Kidney glomerular epithelial cell (primary cell): Measurements from ENCODE around the gene AOPEP.

Experiments
- DNase-seq: peaks from one replicate; lab custom pipeline; 2025; lab: John Stamatoyannopoulos, UW

AOPEP gene

DNA sequence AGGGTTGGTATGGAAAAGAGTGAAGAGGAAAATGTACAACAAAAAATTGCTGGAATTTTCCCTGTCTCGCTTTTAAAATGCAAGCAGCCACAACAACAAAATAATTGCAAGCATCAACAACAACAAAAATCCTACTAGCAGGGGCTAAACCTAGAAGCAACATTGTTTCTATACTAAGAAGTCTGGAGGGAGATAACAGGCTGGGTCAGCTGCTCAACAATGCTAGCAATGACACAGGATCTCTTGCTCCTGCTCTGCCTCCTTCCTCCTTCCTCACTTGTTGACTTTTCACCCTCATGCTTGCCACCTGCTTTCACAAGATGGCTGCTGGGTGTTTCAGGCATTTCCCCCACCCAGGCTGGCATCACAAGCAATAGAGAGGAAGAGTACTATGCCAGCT is 7.6 kb upstream of the AOPEP start:
- no peak for DNase-seq

DNA sequence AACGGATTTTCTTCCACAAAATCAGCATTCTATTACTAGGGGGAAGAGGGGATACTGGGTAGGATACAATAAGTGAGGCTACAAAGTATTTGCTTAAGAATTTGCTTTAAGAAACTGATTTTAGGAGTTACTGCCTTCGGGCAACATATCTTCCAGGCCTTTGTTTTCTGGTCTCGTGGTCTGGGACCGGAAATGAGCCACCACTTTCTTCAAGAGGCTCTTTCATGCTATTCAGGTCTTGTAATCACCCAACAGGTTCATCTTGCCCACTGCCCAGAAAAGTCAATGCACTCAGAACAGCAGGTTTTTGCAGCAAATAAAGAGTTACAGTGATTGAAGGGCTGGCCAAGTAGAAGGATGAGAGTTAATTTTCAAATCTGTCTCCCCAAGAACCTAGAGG is 6.6 kb upstream of the AOPEP start:
- no peak for DNase-seq

DNA sequence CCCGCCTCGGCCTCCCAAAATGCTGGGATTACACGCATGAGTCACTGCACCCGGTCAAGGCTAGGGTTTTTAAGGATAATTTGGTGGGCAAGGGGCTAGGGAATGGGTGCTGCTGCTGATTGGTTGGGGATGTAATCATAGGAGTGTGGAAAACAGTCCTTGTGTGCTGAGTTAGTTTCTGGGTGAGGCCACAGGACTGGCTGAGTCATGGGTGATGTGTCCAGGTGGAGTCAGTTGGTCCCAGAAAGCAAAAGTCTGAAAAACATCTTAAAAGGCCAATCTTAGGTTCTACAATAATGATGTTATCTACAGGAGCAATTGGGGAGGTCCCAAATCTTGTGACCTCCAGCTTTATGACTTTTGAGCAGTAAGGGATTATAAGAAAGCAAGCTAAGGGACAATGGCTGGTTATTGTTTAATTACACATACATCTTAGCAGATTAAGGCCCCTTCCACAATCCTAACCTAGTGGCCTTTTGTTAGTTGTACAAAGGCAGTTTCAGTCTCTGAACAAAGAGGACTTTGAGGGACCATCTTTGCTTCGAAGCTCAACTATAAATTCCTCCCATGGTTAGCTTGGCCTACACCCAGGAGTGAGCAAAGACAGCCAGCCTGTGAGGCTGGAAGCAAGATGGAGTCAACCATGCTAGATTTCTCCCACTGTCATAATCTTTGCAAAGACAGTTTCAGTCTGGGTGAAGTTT is 5.5 kb upstream of the AOPEP start:
- no peak for DNase-seq

DNA sequence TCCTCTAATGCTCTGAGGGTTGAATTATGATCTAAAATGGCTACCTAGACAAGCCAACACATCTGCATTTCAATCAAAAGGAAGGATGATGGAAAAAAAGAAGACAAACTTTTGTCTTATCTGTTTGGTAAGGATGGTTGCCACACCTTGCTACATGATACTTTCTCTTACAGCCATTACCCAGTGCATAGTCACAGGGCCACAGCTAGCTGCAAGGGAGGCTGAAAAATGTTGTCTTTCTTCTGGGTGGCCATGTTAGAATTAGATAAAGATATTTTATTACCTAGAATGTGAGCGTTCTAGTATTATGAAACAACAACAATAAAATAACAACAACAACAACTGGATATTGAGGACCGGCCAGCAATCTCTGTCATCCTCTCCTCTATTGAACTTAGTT is 4.7 kb upstream of the AOPEP start:
- no peak for DNase-seq

- no peak for DNase-seq
Measured at GRCh38 chr9:94725293-94725692, 1.2 kb upstream of the AOPEP start.

DNA sequence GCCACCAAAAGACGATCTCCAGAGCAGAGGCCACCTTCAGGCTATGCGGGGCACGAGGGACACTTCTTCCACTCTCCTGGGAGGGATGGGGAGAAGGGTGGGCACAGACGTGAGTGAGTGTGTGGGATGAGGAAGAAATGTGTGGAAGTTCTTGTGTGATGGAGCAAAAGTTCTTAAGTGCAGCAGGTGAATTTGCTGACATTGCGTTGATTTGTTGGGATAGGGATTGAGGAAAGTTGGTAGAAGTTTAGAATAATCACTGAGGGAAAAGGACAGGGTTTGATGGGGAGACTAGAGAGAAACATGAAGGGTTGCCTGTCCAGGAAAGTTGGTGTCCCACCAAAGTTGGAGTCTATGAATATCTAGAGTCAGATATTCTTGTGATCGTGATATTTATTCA is 2.2 kb downstream of the AOPEP start:
- DNase-seq, result no peak

DNA sequence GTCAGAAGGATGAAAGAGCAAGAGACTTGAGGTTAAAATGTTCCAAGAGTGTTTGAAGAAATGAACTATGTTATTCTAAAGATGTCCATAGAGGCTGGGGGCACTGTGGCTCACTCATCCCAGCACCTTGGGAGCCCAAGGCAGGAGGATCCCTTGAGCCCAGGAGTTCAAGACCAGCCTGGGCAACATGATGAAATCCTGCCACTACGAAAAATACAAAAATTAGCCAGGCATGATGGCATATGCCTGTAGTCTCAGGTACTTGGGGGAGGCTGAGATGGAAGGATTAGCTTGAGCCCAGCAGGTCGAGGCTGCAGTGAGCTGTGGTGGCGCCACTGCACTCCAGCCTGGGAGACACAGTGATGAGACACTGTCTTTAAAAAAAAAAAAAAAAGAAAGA is 2.7 kb downstream of the AOPEP start:
- DNase-seq, result no peak

DNA sequence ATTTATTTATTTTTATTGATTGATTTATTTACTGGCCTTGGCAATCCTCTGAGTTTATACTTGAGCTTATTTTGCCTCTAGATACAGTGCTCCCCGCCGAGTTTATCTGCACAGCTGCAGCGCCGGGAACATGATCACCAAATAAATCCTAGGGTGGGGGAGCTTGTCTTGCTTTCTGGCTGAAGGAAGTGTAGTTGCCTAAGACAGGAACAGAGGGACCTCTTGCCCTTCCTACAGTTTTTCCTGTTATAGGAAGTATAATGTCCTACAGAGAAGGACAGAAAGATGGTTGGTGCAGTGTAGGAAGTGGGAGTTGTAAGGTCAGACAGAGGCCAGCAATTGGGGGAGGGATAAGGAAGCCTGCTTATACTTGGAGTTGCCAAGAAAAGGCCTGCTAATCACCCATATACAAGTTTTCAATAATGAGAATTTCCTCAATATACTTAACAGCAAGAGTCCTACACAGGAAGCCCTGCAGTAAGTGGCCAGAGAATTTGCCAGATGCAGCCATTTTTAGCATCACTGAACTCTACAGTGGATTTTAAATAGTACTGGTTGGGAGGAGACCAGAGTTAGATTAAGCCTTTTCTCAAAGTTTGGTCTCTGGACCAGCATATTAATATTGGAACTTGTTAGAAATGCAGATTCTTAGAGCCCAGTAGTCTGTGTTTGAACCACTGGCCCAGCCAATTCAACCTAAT is 7.7 kb downstream of the AOPEP start:
- no peak for DNase-seq

GRCh38 chr9:94736759-94737158 is 10.3 kb downstream of the AOPEP start:
- no peak for DNase-seq

DNA sequence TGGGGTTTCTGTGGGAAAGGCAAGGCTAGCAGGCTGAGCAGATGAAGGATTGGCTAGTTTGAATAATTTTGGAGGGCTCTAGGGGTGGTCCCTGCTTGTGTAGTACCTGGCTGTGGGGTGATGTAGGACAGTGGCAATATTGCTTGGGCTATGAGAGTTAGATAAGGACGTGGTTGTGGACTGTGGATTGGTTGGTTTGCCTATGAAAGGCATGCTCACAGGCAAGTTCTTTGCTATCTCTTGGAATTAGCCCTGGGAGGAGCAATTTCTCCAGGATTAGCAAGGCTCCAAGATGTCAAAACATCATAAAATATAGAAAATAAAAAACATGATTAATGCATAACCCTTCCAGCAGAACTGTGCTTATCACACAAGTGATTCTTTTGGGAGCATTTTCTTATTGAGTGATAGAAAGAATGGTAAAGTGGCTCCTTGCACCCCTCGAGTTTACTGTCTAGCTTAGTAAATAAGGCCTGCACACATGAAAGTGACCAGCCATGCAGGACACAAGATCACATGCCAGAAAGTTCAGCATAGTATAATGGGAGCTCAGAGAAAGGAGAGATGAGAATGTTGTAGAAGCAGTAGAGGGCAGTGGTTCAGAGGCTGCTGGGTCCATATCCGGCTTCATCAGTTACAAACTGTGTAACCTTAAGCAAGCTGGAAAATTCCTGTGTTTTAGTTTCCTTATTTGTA is 13.8 kb downstream of the AOPEP start:
- DNase-seq, result peak; percentile 7

GRCh38 chr9:94741866-94742265 is 15.4 kb downstream of the AOPEP start:
- DNase-seq, result no peak

DNA sequence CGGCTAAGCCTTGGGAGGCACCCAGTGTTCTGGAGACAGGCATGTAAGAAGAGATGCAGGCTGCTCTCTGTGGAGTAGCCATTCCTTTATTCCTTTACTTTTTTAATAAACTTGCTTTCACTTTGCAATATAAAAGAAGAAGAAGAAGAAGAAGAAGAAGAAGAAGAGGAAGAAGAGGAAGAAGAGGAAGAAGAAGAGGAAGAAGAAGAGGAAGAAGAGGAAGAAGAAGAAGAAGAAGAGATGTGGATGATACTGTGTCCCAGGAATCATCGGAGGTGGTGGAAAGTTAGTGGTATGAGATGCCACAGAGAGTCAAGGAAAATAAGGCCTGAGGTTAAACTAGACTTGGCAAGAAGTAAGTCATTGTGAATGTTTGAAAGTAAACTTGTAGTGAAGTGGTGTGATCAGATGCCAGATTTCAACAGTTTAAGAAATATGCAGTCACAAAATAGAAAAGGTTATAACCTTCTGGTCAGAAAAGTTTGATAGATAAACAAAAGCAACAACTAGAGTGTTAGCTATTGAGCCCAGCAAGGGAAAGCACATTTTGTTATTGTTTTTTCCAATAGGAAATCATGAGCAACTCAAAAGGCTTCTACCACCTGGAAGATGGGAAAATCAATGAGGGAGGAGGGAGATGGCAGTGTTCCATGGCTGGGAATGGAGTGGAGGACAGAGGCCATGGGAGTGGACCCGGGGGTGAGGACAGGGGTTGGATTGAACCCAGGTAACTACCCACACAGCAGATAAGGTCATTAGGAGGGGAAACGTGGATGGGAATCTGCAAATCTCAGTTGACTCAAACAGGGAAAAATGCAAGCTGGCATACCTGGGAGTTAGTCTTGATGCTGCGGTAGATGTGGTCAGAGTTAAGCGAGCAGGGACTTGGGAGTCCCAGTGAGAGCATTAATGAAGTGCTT is 16.8 kb downstream of the AOPEP start:
- peak; percentile 93 for DNase-seq

GRCh38 chr9:94745806-94746540 is 19.5 kb downstream of the AOPEP start:
- DNase-seq, result no peak

DNA sequence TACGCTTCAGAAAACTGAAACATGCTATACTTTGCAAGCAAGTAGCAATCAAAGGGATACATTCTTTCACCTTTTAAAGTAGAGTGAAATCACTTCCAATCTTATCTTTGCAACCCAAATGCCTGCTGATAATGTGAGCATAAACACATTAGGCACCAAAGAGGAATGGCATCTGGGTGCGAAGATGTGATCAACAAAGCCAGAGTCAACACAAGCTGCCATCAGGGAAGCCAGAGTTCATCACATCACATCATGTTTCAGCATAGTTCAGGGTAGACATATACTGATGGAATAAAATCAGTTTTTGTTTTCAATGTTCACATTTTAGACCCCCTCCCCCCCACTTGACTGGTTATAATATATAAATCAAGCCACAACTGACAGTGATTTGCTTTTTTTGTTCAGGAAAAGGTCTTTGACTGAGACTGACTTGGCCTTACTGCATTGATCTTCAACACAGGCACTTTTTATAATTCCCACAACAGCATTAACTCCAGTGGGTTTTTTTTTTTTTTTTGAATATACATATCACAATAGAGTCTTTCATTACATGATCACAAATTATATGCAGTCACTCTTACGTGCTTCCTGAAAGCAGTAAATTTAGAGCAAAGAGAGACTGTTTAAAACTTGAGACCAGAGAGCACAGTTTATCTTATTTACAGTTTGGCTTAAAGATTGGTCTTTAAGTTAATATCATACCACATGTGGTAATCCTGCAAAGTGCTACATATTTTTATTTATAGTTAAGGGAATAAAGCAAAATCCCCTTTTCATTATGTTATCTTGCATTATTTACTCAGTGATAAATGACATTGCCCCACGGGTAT is 20.3 kb downstream of the AOPEP start:
- no peak for DNase-seq

- DNase-seq, result no peak
Measured at GRCh38 chr9:94754976-94755475, 28.5 kb downstream of the AOPEP start.

- peak; percentile 81 for DNase-seq
Measured at GRCh38 chr9:94757158-94757557, 30.7 kb downstream of the AOPEP start.

GRCh38 chr9:94758031-94758430 is 31.5 kb downstream of the AOPEP start:
- DNase-seq, result no peak

- no peak for DNase-seq
Measured at GRCh38 chr9:94758880-94759279, 32.4 kb downstream of the AOPEP start.

- no peak for DNase-seq
Measured at GRCh38 chr9:94760010-94760409, 33.5 kb downstream of the AOPEP start.

DNA sequence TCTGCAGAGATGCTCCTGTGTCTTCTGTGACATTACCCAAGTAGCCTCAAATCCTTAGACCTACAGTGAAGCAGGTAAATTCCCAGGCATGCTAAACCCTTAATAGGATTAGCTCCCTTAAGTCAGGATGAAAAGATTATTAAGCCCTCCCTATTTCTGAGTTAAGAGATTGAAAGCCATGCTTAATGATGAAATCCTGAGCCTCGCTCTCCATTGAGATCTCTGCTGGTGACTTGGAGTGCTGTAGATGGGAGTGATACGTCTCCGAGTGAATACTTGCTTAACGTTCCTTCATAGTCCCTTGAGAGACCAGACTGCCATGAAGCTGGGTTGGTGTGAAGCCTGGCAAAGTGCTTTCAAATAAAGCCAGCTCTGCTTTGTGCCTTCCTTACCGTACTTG is 34.2 kb downstream of the AOPEP start:
- DNase-seq, result no peak
